Loucy (cell line): Measurements from ENCODE around the gene PTGIS.

ENCODE experiments used
- CTCF ChIP-seq: fragments of 200-600 bp; sonication (generic); conservative IDR thresholded peaks from 2 replicates; pipeline ENCODE4 v1.5.1; 2014; ENCODE audit warnings: mild to moderate bottlenecking, antibody characterized with exemption, low read length
- EZH2phosphoT487 ChIP-seq: fragments of 200-600 bp; IDR thresholded peaks from 2 replicates; pipeline ENCODE4 v1.6.1; 2018; ENCODE audit warnings: antibody characterized with exemption, mild to moderate bottlenecking, moderate library complexity, borderline replicate concordance

- no peak for TF ChIP-seq CTCF
- no peak for TF ChIP-seq EZH2phosphoT487
Observed at GRCh38 chr20:49558826-49559225, 9.1 kb downstream of the PTGIS start.
